Measurements from ENCODE around the gene MIS18A.
A peak's percentile ranks its signal among the peaks of the same experiment; 100 is the strongest.

Gene MIS18A

DNA sequence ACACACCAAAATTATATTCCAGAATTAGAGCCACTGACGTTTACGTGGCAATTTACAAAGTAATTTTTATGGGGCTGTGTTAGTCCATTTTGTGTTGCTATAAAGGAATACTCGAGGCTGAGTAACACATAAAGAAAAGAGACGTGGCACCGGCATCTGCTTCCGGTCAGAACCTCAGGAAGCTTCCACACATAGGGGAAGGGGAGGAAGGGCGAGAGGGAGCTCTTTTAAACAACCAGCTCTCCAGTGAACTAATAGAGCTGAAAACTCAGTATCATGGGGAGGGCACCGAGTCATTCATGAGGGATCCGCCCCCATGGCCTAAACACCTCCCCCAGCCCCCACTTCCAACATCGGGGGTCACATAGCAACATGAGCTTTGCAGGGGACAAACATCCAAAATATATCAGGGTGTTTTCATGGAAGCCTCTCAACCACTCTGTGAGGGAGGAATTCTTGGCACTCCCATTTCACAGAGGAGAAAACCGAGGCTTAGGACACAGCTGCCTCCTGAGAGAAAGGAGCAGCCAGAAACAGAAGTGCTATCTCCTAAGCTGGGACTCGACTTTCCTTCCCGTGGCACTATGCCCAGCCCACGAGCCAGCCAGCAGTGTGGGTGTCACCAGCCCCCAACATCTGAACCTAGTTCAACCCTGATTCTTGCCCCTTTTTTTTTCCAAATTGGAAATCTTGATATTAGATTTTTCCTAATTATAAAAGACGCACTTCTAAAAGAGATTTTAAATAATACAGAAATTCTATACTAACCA, 29.2 kb downstream of the MIS18A start:
- no peak for DNase-seq

DNA sequence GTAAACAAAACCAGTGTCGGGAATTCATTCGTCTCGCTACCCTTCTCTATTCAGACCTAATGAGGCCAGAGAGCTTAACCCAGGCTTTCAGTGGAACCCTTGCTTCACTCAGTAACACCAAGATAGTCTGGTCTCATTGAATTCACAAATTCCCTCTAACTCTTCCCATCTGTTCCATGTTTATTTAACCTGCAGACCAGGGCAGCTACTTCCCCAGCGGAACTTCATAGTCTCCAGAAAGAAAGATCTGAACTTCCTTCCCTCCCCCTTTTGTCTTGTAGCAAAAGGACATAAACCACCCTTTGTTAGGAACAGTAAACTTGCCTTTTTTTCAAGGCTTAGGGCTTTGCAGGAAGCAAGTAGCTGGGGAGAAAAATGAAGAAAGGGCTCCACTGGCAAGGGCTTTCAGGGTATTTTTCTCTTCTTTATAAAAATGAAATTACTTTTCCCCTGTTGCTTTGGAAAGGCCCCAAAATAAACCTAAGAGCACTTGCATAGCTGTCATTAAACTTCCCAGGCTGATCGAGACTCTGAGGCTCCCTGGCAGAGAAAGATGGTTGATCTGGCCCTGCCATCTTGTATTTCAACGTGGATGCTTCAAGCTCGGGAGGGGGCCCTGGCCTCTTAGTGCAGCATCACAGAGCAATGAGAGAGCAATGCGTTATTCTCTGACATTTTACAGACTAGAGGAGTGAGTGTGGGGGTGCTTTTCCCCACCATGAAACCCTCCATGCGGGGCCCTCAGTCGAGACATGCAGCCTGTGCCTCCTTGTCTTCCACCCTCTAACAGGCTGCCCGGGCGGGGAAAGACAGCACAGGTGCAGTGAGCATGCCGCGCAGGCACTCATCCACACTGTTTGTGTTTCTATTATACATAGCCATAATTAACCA, 30.0 kb downstream of the MIS18A start:
- peak; percentile 28 to 41 for DNase-seq

DNA sequence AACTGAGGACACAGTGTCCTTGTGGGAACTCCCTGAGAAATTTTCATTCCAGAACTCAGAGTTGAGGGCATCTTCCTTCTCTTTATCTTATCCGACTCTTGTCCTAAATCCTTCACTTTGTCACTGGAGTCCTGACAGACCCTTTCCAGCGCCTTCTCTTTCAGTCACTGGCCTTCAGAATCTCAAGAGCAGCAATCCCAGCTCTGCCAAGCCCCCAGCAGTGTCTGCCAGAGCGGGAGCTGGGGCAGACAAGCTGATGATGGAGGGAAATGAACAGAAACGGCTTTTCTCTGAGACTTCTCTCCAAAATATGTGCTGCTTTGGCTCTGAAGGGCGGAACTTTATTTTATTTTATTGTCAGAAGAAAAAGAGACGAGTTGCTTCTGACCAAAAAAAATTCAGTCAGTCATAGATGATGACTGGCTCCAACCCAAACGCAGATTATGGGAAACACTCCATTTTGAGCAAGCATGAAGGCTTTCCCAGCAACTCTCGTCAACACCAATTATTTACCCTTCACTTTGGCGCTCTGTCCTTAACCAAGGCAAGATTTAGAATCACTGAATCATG, 32.2 kb downstream of the MIS18A start:
- DNase-seq, result no peak

DNA sequence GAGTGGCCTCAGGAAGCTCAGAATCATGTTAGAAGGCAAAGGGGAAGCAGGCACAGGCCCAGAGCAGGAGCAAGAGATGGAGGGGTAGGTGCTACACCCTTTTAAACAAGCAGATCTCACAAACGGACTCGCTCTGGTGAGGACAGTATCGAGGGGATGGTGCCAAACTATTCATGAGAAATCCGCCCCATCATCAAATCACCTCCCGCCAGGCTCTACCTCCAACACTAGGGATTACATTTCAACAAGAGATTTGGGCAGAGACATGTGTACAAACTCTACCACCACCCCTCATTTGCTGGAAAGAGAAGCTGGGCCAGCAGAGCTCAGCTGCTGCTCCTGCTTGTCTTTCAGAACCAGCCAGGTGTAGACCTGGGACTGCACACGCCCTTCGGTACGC, 32.9 kb downstream of the MIS18A start:
- no peak for DNase-seq

DNA sequence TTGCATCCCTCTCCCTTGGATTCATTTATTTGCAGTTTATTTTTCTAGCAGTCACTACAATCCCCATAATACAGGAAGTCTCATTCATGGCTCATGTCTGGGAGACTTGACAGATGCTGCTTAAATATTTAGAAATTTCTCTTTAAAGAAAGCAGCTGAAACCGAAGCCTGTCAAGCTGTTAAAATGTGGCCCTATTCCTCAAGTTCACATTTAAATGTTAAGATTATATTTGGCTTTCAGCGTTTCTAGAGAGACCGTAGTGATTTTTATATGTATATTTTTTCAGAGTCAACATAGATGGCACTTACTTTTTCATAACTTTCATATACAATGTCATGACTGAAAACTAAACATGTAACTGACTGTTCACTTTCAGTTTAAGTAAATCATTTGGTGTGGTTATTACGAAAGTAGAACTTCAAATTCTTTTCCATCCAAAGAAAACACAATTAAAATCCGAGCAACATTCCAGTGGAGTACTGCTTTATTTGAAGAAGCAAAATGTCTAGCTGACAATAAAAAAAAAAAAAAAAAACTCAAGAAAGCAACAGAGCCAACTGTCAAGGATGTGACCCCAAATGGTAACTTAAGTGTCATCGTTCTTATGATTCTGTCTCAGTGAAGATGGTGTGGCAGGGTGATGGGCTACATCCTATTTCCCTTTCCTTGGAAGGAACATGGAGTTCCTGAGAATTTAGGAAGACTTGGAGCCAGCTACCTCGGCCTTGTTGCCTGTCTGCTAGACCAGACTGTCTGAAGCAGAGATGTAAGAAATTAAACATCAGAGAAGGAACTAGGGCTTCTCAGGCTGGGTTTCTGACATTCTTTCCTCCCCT, 37.8 kb downstream of the MIS18A start:
- no peak for DNase-seq

GRCh38 chr21:32239551-32239950, 39.3 kb downstream of the MIS18A start:
- DNase-seq, result no peak

GRCh38 chr21:32238063-32238462, 40.8 kb downstream of the MIS18A start:
- no peak for DNase-seq

DNA sequence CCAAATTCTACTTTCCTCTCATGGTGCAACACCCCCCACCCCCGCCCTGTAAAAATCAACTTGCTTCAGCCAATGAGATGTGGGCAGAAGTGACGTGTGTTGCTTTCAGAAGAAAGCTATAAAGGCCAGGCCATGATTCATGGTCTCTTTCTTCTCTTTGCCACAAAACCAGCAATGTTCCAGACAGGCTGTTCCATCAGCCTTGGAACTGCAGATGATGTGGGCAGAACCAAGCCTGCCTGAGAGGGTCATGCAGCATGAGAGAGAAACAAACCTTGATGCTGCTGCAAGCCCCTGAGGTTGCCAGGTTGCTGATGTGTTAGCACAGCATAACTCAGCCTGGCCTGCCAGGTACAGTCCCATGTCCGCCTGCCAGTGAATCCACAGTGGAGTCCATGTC, 41.8 kb downstream of the MIS18A start:
- DNase-seq, result no peak

- no peak for DNase-seq
Observed at GRCh38 chr21:32233722-32234301, 45.0 kb downstream of the MIS18A start.

DNA sequence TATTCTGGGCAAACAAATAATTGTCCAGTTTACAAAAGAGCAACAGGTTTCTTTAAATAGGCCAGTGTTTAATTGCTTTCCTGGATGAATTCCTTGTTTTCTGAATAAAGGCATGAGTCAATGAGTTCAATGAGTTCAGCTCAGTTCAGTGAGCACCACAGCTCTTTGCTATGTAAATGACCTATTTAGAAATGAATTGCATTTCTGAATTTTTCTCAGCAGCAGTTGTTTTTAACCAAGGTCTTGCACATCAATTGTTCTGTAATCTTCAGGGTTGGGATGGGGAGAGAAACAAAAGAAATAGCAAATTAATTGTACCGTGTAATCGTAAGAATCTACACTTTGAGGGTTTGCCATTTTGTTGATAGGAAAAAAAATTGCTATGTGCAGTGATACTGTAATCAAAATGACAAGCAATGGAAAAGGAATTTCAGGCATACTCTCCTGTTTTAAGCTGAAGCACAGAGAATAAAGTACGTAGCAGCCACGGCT, 45.7 kb downstream of the MIS18A start:
- no peak for DNase-seq

- no peak for DNase-seq
Observed at GRCh38 chr21:32226444-32226843, 52.4 kb downstream of the MIS18A start.

Data from NCI-H187 (cell line).